T-helper 2 cell treated with Interferon-gamma antibody and Interleukin-4, amounts not matched to agents 5 μg/mL and 100 μg/mL, for 36 hours (primary cell): ENCODE data around the gene LHFPL3.
"Not testable (repeated sequence)": the region's sequence is repeated elsewhere in the genome, so short reads cannot be mapped to it uniquely, and the experiment has no call there.

Experiments
- DNase-seq: peaks from one replicate; pipeline ENCODE4 v3.0.0; 2021; ENCODE audit warnings: low spot score
- H3K27ac Mint-ChIP-seq: one replicate; pipeline ENCODE4 v1.8.0; 2021; ENCODE audit warnings: mild to moderate bottlenecking, mixed read lengths
- H3K27me3 Mint-ChIP-seq: one replicate; pipeline ENCODE4 v1.8.0; 2021; ENCODE audit warnings: low read depth, mixed read lengths
- H3K36me3 Mint-ChIP-seq: one replicate; pipeline ENCODE4 v1.8.0; 2021; ENCODE audit warnings: low read depth, mixed read lengths
- H3K4me1 Mint-ChIP-seq: one replicate; pipeline ENCODE4 v1.8.0; 2021; ENCODE audit warnings: low read depth, mixed read lengths
- H3K4me3 Mint-ChIP-seq: one replicate; pipeline ENCODE4 v1.8.0; 2022; ENCODE audit warnings: mild to moderate bottlenecking, moderate library complexity, mixed read lengths
- H3K9me3 Mint-ChIP-seq: one replicate; pipeline ENCODE4 v1.8.0; 2021; ENCODE audit warnings: mixed read lengths

Gene LHFPL3

DNA sequence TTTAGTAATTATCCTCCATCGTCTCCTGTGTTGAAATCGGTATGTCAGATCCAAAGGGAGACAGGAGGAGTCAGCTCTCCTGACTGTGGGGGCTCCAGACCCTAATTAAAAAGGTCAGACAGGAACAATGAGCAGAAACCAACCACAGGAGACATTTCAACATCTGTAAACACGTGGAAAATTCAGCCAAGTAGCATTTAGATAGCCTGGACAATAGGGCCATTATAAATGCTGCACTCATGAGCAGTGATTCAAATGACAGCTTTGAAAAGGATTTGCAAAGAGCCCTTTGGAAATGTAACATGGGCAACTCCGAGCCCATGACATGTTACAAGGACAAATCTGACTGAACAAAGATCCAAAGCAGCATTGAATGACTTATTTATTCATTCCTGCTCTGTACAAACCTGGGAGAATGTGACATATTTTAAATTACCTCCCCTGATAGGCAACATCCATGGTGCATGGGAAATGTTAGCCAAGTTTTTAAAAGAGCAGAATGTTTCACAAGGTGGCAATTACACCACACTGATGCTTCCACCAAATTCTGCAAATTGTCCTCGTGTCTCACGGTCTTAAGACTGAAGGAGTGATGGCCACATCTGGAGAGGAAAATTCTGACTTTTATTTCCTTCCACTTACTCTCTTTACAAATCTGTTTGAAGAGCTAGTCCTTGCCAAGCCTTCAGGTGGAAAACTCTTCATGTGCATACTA lies 572.3 kb downstream of the LHFPL3 start:
- H3K4me1 Mint-ChIP-seq: peaks cover 8% of the 10 kb centered on the region
- no peaks in the 10 kb centered on the region for H3K36me3 Mint-ChIP-seq
- H3K27me3 Mint-ChIP-seq: peaks cover 13% of the 10 kb centered on the region
- no peak overlapping the region for H3K4me3 Mint-ChIP-seq
- H3K9me3 Mint-ChIP-seq: no peaks in the 10 kb centered on the region
- no peak for DNase-seq
- no peak overlapping the region for H3K27ac Mint-ChIP-seq

DNA sequence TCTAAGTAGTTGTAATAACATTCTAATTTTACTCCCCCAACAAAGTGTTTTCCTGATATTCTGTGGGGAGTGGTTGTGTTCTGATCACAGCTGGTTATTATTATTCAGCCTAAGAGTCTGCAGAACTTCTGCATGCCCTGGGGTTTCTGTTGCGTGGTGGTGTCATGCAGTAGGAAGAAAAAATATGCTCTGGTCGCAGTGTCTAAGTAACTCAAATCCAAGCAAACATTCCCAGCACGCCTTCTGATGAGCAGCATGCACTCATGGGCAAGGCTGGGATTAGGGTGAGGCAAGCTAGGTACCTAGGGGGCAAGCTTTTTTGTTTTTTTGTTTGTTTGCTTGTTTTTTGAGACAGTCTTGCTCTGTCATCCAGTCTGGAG lies 572.8 kb downstream of the LHFPL3 start:
- Mint-ChIP-seq H3K27ac (no peak overlapping the region), H3K4me3 (no peak overlapping the region), H3K4me1 (peaks cover 8% of the 10 kb centered on the region), H3K9me3 (no peaks in the 10 kb centered on the region), H3K36me3 (no peaks in the 10 kb centered on the region), H3K27me3 (peaks cover 18% of the 10 kb centered on the region)
- no peak for DNase-seq

DNA sequence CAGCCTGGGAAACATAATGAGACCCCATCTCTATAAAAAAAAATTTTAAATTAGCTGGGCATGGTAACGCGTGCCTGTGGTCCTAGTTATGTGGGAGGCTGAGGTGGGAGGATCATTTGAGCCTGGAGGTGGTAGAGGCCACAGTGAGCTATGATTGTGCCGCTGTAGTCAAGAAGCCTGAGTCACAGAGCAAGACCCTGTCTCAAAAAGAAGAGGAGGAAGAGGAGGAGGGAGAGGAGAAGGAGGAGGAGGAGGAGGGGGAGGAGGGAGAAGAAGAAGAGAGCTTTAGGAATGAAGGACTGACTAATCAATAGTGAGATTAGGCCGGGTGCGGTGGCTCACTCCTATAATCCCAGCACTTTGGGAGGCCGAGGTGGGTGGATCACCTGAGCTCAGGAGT lies 573.8 kb downstream of the LHFPL3 start:
- no peak overlapping the region for H3K27ac Mint-ChIP-seq
- peaks cover 6% of the 10 kb centered on the region for H3K4me1 Mint-ChIP-seq
- no peak overlapping the region for H3K4me3 Mint-ChIP-seq
- no peaks in the 10 kb centered on the region for H3K36me3 Mint-ChIP-seq
- peaks cover 24% of the 10 kb centered on the region for H3K27me3 Mint-ChIP-seq
- H3K9me3 Mint-ChIP-seq: no peaks in the 10 kb centered on the region
- no peak for DNase-seq

- peaks cover 26% of the 10 kb centered on the region for H3K27me3 Mint-ChIP-seq
- H3K36me3 Mint-ChIP-seq: no peaks in the 10 kb centered on the region
- no peak for DNase-seq
- no peak overlapping the region for H3K27ac Mint-ChIP-seq
- no peak overlapping the region for H3K4me3 Mint-ChIP-seq
- peaks cover 2% of the 10 kb centered on the region for H3K4me1 Mint-ChIP-seq
- no peaks in the 10 kb centered on the region for H3K9me3 Mint-ChIP-seq
These were observed 574.6 kb downstream of the LHFPL3 start for GRCh38 chr7:104903044-104903443.

GRCh38 chr7:104903846-104904245 lies 575.4 kb downstream of the LHFPL3 start:
- Mint-ChIP-seq H3K4me1 (peaks cover 2% of the 10 kb centered on the region), H3K9me3 (no peaks in the 10 kb centered on the region)
- DNase-seq: no peak

GRCh38 chr7:104906032-104906431 lies 577.6 kb downstream of the LHFPL3 start:
- Mint-ChIP-seq H3K27me3 (peaks cover 25% of the 10 kb centered on the region), H3K27ac (no peak overlapping the region), H3K36me3 (no peaks in the 10 kb centered on the region), H3K9me3 (no peaks in the 10 kb centered on the region), H3K4me1 (no peaks in the 10 kb centered on the region), H3K4me3 (no peak overlapping the region)
- no peak for DNase-seq

More at GRCh38 chr7:104903846-104904245, 575.4 kb downstream of the LHFPL3 start:
- Mint-ChIP-seq H3K4me3 (no peak overlapping the region), H3K36me3 (no peaks in the 10 kb centered on the region), H3K27ac (no peak overlapping the region), H3K27me3 (peaks cover 28% of the 10 kb centered on the region)

DNA sequence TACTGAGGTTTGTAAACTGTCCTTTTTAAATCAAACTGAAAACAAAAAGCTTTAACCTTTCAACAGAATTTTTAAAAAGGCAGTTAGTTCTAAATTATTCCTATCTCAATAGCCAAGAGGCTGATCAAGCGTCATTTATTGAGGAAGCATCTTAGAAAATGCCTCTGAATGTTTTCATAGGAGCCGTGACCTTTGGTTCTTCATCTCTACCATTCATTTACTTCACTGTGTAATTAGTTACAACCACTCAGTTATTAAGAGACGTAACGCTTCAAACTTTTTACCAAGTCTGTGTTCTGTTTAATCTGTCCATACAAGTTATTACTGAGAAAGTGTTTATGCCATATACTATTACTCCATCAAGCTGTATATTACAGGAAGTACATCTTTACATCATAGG lies 578.2 kb downstream of the LHFPL3 start:
- no peak overlapping the region for H3K27ac Mint-ChIP-seq
- H3K9me3 Mint-ChIP-seq: no peaks in the 10 kb centered on the region
- no peaks in the 10 kb centered on the region for H3K36me3 Mint-ChIP-seq
- no peak for DNase-seq
- no peak overlapping the region for H3K4me3 Mint-ChIP-seq
- no peaks in the 10 kb centered on the region for H3K4me1 Mint-ChIP-seq
- H3K27me3 Mint-ChIP-seq: peaks cover 22% of the 10 kb centered on the region

- H3K9me3 Mint-ChIP-seq: no peaks in the 10 kb centered on the region
These were observed 580.2 kb downstream of the LHFPL3 start for GRCh38 chr7:104908636-104909035.

DNA sequence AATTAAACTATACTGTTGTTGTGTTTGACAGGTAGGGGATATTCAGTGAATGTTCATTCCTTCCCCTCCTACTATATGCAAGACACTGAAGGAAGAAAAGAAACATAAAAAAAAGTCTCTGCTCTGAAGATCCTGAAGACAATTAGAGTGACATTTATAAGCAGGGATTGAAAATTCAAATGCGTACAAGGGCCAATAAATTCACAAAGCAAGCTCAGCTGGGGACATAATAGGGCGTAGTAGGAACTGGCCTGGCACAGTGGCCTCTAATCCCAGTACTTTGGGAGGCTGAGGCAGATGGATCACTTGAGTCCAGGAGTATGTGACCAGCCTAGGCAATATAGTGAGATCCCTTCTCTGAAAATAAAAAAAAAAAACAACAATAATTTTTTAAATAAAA lies 580.7 kb downstream of the LHFPL3 start:
- DNase-seq: no peak
- no peaks in the 10 kb centered on the region for H3K4me1 Mint-ChIP-seq
- no peak overlapping the region for H3K27ac Mint-ChIP-seq
- H3K9me3 Mint-ChIP-seq: no peaks in the 10 kb centered on the region
- H3K36me3 Mint-ChIP-seq: no peaks in the 10 kb centered on the region
- peaks cover 24% of the 10 kb centered on the region for H3K27me3 Mint-ChIP-seq
- no peak overlapping the region for H3K4me3 Mint-ChIP-seq

More at GRCh38 chr7:104908636-104909035, 580.2 kb downstream of the LHFPL3 start:
- Mint-ChIP-seq H3K4me3 (no peak overlapping the region), H3K36me3 (no peaks in the 10 kb centered on the region), H3K4me1 (no peaks in the 10 kb centered on the region), H3K27me3 (peaks cover 22% of the 10 kb centered on the region), H3K27ac (no peak overlapping the region)
- no peak for DNase-seq

GRCh38 chr7:104914421-104914820 lies 586.0 kb downstream of the LHFPL3 start:
- H3K36me3 Mint-ChIP-seq: no peaks in the 10 kb centered on the region
- no peaks in the 10 kb centered on the region for H3K9me3 Mint-ChIP-seq
- no peak for DNase-seq
- H3K4me1 Mint-ChIP-seq: no peaks in the 10 kb centered on the region
- peaks cover 26% of the 10 kb centered on the region for H3K27me3 Mint-ChIP-seq
- H3K27ac Mint-ChIP-seq: no peak overlapping the region
- no peak overlapping the region for H3K4me3 Mint-ChIP-seq

- Mint-ChIP-seq H3K4me1 (peaks cover 5% of the 10 kb centered on the region), H3K27ac (no peak overlapping the region), H3K27me3 (peaks cover 10% of the 10 kb centered on the region), H3K4me3 (no peak overlapping the region), H3K36me3 (no peaks in the 10 kb centered on the region), H3K9me3 (no peaks in the 10 kb centered on the region)
- DNase-seq: no peak
These were observed 593.2 kb downstream of the LHFPL3 start for GRCh38 chr7:104921596-104921995.

DNA sequence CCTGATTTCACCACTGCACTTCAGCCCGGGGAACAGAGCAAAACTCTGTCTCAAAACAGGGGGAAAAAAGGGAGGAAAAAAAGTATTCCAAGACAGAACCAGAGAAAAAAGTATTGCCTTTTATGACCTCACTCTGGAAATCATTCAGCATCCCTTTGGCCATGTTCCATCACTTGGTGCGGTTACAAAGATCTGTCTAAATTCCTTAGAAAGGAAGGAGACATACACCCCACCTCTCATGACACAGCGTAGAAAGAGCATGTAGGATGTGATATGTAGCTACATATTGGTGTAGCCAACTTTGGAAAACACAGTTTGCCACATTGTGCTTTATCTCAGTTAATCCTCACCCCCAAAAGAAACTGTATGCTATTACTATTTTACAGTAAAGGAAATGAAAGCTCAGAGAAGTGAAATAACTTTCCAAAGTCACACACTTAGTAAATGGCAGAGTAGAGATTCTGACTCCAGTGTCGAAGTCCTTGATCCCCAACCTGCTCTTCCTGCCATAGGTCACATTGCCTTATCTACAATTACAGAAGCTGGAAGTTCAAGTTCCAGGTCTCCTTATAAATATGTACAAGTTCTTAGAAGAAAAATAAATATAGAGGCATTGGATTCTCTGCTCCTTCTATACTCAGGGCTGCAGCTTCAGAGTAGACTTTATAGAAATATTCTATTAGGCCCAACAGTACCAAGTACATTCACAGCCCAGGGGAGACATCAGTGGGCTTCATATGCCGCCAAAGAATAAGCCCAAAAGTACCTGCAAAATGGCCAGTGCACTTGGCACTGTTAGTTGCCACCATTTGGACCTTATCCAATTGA lies 594.0 kb downstream of the LHFPL3 start:
- peaks cover 5% of the 10 kb centered on the region for H3K4me1 Mint-ChIP-seq
- H3K4me3 Mint-ChIP-seq: no peak overlapping the region
- no peaks in the 10 kb centered on the region for H3K9me3 Mint-ChIP-seq
- peaks cover 6% of the 10 kb centered on the region for H3K27me3 Mint-ChIP-seq
- H3K27ac Mint-ChIP-seq: no peak overlapping the region
- DNase-seq: no peak
- no peaks in the 10 kb centered on the region for H3K36me3 Mint-ChIP-seq

- H3K4me3 Mint-ChIP-seq: no peak overlapping the region
- no peaks in the 10 kb centered on the region for H3K36me3 Mint-ChIP-seq
- DNase-seq: peak; percentile 74
- H3K4me1 Mint-ChIP-seq: peaks cover 5% of the 10 kb centered on the region
- no peaks in the 10 kb centered on the region for H3K9me3 Mint-ChIP-seq
- H3K27me3 Mint-ChIP-seq: peaks cover 6% of the 10 kb centered on the region
- H3K27ac Mint-ChIP-seq: peak overlapping the region; percentile 62
These were observed 594.6 kb downstream of the LHFPL3 start for GRCh38 chr7:104923010-104923421.

- DNase-seq, H3K9me3 Mint-ChIP-seq, H3K4me3 Mint-ChIP-seq, H3K36me3 Mint-ChIP-seq, H3K4me1 Mint-ChIP-seq, H3K27ac Mint-ChIP-seq, H3K27me3 Mint-ChIP-seq: not testable (repeated sequence)
These were observed 597.8 kb downstream of the LHFPL3 start for GRCh38 chr7:104926189-104926588.
